GM19099 (cell line): ENCODE results near the gene NRIP2.

Experiments used
- POLR2A ChIP-seq: IDR thresholded peaks from 3 replicates; pipeline ENCODE4 v1.6.1; 2011; ENCODE audit warnings: low read depth; ENCODE audit not compliant: insufficient read length; ENCODE audit errors: extremely low read depth

NRIP2 gene, protein sequence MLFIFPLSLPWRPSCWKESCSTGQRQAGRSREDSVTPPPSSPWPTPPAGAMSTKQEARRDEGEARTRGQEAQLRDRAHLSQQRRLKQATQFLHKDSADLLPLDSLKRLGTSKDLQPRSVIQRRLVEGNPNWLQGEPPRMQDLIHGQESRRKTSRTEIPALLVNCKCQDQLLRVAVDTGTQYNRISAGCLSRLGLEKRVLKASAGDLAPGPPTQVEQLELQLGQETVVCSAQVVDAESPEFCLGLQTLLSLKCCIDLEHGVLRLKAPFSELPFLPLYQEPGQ

DNA sequence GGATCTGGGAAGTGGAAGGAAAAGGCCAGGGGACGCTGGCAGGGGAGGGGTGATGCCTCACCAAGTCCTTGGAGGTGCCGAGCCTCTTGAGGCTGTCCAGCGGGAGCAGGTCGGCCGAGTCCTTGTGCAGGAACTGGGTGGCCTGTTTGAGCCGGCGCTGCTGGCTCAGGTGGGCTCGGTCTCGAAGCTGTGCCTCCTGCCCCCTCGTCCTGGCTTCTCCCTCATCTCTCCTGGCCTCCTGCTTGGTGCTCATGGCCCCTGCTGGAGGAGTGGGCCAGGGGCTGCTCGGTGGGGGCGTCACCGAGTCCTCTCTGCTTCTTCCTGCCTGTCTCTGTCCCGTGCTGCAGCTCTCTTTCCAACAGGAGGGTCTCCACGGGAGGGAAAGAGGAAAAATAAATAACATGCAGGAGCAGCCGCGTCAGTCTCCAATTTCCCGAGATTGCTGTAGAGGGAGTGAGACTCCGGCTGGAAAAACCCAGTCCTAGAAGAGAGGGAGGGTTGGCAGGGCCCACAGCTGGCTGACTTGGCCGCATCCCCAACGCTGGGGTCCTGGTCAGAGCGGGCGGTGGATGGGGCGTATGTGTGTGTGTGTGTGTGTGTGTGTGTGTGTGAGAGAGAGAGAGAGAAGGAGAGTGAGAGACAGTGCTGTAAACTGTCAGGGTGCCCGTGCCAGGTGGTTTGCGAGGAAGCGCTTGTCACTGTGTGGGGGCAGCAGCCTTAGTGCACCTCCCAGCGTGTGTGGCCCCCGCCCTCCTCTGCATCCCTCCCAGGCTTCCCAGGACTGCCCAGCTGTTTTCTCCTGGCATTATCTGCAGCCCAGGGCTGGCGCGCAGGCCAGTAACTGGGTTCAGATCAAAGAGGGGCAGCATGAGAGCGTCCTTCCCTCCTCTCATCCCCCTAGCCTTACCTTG is at the start of gene NRIP2:
Gene NRIP2, minus strand, starts transcription at position 455 of the 911 bp plus-strand sequence. Its CDS starts 52 bp downstream, at position 403.
- TF ChIP-seq POLR2A = no peak

DNA sequence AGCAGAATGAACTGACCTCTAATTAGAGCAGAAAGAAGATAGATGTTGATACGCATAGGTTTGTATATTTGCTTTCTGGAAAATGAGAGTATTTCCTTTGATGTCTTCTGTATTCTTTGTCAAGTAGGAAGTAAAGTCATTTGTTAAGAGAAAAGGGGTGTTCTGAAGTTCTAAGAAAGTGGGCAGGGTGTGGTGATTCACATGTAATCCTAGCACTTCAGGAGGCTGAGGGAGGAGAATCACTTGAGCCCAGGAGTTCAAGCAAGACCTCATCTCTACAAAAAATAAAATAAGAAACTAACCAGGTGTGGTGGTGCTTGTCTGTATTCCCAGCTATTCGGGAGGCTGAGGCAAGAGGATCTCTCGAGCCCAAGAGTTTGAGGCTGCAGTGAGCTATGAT is 45.0 kb upstream of the NRIP2 start:
- TF ChIP-seq POLR2A = no peak

DNA sequence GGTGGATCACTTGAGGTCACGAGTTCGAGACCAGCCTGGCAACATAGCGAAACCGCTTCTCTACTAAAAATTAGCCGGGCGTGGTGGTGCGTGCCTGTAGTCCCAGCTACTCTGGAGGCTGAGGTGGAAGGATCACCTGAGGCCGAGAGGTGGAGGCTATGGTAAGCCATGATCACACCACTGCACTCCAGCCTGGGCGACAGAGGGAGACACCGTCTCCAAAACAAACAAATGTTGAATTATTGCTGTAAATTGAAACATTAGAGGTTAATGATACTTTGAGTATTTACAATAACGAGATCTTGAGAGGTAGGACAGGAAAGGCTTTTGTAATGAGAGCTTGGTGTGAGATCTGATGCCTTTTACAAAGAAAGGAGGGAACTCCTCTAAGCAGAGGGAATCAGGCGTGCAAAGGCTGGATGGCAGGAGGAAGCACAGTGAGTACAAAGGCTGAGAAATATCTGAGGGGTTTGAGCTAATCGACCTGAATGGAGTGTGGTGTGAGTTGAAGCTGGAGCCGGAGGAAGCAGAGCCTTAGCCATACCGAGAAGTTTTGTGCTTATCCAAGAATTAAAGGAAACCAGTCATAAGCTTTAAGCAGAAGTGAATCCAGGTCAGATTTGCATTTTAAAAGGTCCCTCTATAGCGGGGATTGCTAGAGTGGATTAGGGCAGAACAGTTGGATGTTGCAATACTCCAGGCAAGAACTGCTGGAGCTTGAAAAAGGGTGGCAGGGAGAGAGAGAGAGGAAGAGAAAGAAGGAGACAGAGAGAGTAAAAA is 43.3 kb upstream of the NRIP2 start:
- no peak for TF ChIP-seq POLR2A

DNA sequence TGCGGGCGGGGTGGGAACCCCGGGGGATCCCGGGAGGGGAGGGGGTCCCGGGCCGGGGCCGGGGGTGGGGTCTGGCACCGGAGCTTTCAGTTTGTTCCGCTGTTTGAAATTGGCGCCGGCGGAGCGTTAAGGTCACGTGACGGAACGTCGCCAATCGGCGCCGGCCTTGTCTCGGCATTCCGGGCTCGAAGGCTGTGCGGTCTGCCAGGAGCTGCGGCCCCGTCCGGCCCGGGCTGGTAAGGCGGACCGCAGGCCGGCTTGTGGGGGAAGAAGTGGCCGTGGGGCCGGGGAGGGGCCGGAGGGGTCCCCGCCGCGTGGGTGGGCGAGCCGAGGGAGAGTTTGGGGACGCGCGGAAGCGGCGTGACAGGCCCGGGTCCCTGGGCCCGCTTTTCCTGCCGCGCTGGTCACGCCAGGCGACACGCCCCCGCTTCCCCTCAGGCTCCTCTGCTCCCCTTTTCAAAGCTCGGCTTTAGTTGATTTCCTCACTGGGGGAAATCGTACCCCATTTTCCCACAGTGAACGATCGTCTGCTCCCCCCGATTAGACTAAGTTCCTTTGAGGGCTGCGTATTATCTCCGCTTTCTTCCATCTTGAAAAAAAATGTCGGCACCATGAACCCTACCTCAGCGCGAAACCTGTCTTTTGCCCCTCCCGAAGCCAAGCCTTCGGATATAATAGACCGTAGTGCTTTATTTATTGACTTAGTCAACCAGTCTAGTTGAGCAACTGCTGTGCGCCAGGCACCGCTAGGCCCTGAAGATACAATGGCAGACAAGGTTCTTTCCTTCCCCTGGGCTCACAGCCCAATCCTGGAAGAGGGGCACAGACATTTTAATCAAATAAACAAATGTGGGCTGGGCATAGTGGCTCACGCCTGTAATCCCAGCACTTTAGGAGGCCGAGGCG is 42.5 kb upstream of the NRIP2 start, which contains the start of the genes FOXM1 and RHNO1:
Gene FOXM1, minus strand, starts transcription at position 128 of the 906 bp plus-strand sequence. CDS start 2,696 bp downstream, outside the sequence.
Gene RHNO1, plus strand, starts transcription at position 177 of the 906 bp plus-strand sequence. CDS start 8,144 bp downstream, outside the sequence.
- TF ChIP-seq POLR2A = peak; percentile 85

DNA sequence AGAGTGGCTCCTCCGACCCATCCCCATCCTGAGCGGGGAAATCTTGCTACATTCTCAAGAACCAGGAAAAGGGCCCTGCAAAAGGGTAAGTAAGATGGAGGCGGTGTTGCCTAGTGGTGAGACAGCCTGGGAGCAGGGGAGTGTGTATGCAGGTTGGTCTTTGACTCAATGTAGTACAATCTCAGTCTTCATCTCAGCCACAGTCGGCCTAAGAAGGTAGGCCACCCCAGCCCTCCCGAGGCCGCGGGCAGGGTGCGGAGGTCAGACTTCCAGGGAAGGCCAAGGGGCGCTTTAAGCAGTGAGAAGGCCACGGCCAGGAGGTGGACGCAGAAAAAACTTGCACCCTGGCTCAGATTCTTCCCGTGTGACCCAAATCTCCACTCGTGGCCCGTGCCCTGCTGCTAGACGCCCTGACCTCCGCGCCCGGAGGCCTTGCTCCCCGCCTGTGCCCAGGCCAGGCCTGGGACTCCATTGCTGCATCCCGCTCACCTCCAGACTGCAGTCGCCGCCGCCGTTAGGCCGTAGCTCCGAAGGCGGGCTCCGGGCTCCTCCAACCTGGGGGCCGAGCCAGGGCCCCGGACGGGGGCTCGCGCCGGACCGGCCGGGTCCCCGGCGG is 41.7 kb upstream of the NRIP2 start:
- no peak for TF ChIP-seq POLR2A

DNA sequence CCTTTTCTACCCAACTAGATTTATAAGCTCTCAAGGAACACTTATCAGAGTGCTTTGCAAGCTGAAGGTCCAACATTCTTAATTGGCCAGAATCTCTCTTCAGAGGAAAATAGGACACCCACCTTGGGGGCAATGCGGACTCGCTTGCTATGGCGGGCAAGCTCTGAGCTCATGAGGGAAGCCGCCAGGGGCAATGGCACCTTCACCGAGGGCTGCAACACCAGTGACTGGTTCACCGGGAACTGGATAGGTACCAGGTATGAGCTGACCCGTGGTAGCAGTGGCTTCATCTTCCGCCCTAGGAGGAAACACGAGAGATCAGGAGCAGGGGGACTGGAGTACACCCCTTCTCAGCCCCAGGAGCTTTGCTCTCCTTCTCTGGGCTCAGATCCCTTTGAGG is 29.4 kb upstream of the NRIP2 start:
- TF ChIP-seq POLR2A = no peak

DNA sequence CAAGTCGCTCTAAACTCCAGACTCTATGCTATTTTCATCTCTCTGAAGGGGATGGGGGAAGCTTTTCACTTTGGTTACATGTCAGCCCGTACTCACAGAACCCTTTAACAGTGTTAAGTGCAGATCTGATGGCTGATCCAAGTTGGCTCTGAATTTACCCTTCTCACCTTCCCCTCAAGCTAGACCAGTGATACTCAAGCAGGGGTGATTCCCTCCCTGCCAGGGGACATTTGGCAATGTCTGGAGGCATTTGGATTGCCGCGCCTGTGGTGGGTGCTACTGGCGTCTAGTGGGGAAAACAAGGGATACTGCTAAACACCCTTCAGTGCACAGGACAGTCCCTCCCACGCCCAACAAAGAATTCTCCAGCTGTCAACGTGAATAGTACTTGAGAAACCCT is 28.0 kb upstream of the NRIP2 start:
- TF ChIP-seq POLR2A = no peak

DNA sequence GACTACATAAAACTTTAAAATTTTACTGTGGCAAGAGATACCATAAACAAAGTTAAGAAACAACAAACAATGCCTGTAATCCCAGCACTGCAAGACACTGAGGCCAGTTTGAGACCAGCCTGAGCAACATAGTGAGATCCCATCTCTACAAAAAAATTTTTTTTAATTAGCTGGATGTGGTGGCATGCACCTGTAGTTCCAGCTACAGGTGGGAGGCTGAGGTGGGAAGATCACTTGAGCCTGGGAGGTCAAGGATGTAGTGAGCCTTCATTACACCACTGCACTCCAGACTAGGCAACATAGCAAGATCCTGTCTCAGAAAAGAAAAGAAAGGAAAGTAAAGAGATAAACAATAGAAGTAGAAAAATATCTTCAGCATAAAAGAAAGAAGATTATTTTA is 25.3 kb upstream of the NRIP2 start:
- TF ChIP-seq POLR2A = no peak

DNA sequence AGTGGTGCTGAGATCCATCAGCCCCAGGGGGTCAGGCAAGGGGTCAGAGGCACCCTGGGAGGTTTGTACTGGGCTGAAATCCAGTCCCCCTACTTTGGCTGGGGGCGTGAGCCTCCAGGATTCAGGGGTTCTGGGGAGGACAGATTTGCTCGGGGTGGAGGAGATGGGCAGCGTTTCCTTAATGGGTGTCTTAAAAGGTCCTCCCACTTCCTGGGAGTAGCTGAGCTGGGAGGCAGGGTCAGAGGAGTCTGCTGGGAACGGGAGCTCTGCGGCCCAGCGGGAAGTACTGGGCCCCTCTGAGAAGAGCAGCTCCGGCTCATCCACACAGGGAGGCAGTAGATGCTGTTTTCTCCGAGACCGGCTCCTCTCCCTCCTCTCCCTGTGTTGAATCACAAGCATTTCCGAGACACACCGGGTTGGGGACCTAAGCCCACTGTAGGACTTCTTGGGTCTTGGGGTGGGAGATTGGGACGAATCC is 24.1 kb upstream of the NRIP2 start:
- TF ChIP-seq POLR2A = no peak

DNA sequence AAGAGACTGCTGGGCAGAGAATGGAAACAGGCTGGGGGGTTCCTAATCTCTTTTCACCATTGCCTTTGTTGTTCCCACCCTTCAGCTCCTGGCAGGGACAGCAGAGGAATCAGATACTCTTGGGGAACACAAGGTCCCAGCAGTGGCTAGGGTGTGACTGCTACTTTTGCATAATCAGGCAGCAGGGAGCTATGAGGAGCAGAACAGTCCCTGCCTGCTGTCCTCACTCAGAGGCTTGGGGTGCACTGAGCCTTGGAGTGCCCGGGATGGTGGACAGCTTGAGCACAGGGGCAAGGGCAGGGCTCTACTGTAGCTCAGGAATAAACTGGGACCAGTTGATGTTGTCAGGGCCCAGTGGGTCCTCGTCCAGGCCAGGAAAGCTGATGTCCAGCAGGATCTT is 23.5 kb upstream of the NRIP2 start:
- no peak for TF ChIP-seq POLR2A

DNA sequence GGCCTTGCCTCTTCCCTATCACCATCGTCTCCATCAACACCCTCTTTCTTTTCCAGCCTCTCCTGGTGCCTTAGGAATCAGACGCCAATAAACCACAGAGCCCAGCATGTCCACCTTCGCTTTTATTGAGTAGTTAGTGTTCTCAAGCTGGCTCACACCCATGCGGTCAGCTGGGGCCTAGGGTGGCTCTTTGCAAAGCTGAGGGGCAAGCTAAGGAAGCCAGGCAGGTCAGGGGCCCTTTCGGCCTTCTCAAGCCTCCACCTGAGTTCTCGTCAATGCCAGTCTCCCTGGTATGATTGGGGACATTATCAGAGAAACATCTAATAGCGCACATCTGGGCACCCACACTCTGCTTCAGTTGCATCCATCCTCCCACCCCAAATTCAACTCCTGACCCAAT is 22.7 kb upstream of the NRIP2 start:
- no peak for TF ChIP-seq POLR2A

DNA sequence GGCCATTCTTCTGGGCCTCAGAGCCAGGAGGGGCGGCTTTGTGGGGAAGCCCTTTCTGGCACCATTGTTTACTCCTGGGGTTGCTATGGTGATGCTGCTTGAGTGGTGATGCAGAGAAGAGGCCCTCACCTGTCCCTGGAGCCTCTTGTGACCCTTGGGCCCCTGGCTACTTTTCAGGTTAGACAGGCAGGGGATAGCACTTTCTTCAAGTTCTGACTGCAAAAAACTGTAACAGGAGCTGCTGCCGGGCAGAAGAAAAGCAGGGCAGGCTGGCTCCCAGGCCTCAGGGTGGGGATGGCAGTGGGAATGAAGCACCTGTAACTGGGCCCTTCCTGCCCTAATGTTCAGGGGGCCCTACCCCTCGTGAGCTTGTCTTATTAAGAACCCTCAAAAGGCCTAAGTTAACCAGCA is 22.2 kb upstream of the NRIP2 start, which contains the start of gene TEX52:
Gene TEX52, minus strand, starts transcription at position 19 of the 411 bp plus-strand sequence. Its CDS starts 13 bp downstream, at position 6.
- no peak for TF ChIP-seq POLR2A

DNA sequence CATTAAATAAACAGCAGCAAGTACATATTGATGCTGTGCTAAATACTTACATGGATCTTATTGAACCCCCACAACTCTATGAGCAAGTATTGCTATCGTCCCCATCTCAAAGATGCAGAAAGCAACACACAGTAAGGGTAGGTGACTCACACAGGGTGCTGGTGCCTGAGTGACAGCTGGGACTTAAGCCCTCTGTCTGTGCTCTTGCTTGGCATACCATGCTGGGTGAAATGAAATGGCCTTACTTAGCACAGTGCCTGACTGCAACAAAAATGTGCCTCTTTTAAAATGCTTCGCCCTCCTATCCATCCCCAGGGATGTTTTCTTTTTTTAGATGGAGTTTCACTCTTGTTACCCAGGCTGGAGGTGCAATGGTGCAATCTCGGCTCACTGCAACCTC is 21.2 kb upstream of the NRIP2 start:
- TF ChIP-seq POLR2A = no peak

DNA sequence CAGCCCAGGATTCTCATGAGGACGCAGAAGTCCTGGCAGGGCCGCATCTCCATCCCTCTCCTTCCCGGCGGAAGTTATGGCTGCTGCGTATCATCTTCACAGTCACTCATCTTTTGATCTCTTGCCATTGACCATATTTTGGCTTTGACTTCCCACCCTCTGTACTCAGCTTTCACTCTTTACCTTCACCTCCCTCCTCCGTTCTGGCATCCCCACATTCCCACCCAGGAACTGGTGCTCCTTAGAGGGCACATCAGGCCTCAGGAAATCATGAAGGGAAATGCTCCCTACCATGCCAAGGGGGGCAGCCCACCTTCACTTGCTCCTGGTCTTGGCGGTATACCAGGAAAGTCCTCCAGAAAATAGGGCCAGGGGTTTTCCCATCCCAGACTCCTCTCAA is 20.7 kb upstream of the NRIP2 start:
- TF ChIP-seq POLR2A = no peak
